H9 (cell line): ENCODE results near the gene ABCC11. TPM values are rescaled to one million over a fixed set of nuclear protein-coding genes. Genes with fewer than 3 reads are reported as not detected.

Source experiments
- DNase-seq: peaks from one replicate; pipeline ENCODE4 v3.0.0-alpha.2; 2017
- H2AFZ ChIP-seq: one replicate; pipeline ENCODE4 v1.6.1; 2013; ENCODE audit warnings: mild to moderate bottlenecking, low read length, control low read depth, moderate library complexity
- H2AK5ac ChIP-seq: 2 replicates; pipeline ENCODE4 v1.6.1; 2013; ENCODE audit warnings: low read length, control low read depth, mixed read lengths; ENCODE audit not compliant: insufficient read length
- H2BK120ac ChIP-seq: one replicate; pipeline ENCODE4 v1.6.1; 2013; ENCODE audit warnings: low read depth, mild to moderate bottlenecking, low read length, control low read depth, inconsistent platforms; ENCODE audit not compliant: poor library complexity, severe bottlenecking
- H2BK12ac ChIP-seq: 2 replicates; pipeline ENCODE4 v1.6.1; 2013; ENCODE audit warnings: low read length, control low read depth, mixed read lengths, low read depth; ENCODE audit not compliant: insufficient read length
- H2BK15ac ChIP-seq: 2 replicates; pipeline ENCODE4 v1.6.1; 2013; ENCODE audit warnings: low read depth, low read length, control low read depth
- H2BK20ac ChIP-seq: one replicate; pipeline ENCODE4 v1.6.1; 2013; ENCODE audit warnings: low read depth, mild to moderate bottlenecking, low read length, control low read depth, inconsistent platforms; ENCODE audit not compliant: poor library complexity, severe bottlenecking
- H2BK5ac ChIP-seq: 2 replicates; pipeline ENCODE4 v1.6.1; 2013; ENCODE audit warnings: low read length, control low read depth, mixed read lengths; ENCODE audit not compliant: insufficient read length
- H3K14ac ChIP-seq: 2 replicates; pipeline ENCODE4 v1.6.1; 2013; ENCODE audit warnings: low read length, control low read depth; ENCODE audit not compliant: insufficient read depth
- H3K18ac ChIP-seq: 2 replicates; pipeline ENCODE4 v1.6.1; 2013; ENCODE audit warnings: low read depth, mild to moderate bottlenecking, mixed read lengths, low read length, control low read depth; ENCODE audit not compliant: insufficient read length
- H3K23ac ChIP-seq: 2 replicates; pipeline ENCODE4 v1.6.1; 2013; ENCODE audit warnings: low read length, control low read depth, mixed read lengths, low read depth; ENCODE audit not compliant: insufficient read length
- H3K23me2 ChIP-seq: 2 replicates; pipeline ENCODE4 v1.6.1; 2013; ENCODE audit warnings: low read depth, mild to moderate bottlenecking, mixed read lengths, low read length, control low read depth; ENCODE audit not compliant: insufficient read length, poor library complexity, severe bottlenecking
- H3K27ac ChIP-seq: 2 replicates; pipeline ENCODE4 v1.5.1; 2013; ENCODE audit warnings: low read length, control low read depth, mixed read lengths, low read depth; ENCODE audit not compliant: insufficient read length
- H3K27me3 ChIP-seq: 2 replicates; pipeline ENCODE4 v1.6.1; 2013; ENCODE audit warnings: low read length, control low read depth, inconsistent platforms; ENCODE audit not compliant: insufficient read depth
- H3K4ac ChIP-seq: 2 replicates; pipeline ENCODE4 v1.6.1; 2013; ENCODE audit warnings: low read depth, mild to moderate bottlenecking, control low read depth, inconsistent platforms, low read length, moderate library complexity
- H3K4me1 ChIP-seq: 2 replicates; pipeline ENCODE4 v1.6.1; 2013; ENCODE audit warnings: low read length, control low read depth, inconsistent platforms; ENCODE audit not compliant: insufficient read depth
- H3K4me2 ChIP-seq: 2 replicates; pipeline ENCODE4 v1.6.1; 2013; ENCODE audit warnings: low read length, control low read depth, mixed read lengths; ENCODE audit not compliant: insufficient read length, insufficient read depth
- H3K56ac ChIP-seq: 2 replicates; pipeline ENCODE4 v1.6.1; 2013; ENCODE audit warnings: low read depth, mild to moderate bottlenecking, mixed read lengths, low read length, control low read depth; ENCODE audit not compliant: insufficient read length
- H3K79me1 ChIP-seq: 2 replicates; pipeline ENCODE4 v1.6.1; 2013; ENCODE audit warnings: low read depth, mild to moderate bottlenecking, moderate library complexity, low read length, control low read depth, inconsistent platforms; ENCODE audit not compliant: insufficient read depth, poor library complexity, severe bottlenecking
- H3K79me2 ChIP-seq: 2 replicates; pipeline ENCODE4 v1.6.1; 2013; ENCODE audit warnings: low read length, control low read depth, inconsistent platforms; ENCODE audit not compliant: insufficient read depth
- H3K9ac ChIP-seq: 2 replicates; pipeline ENCODE4 v1.6.1; 2013; ENCODE audit warnings: low read length, control low read depth, mixed read lengths; ENCODE audit not compliant: insufficient read length; ENCODE audit errors: extremely low read depth
- H3K9me3 ChIP-seq: one replicate; pipeline ENCODE4 v1.6.1; 2013; ENCODE audit warnings: low read depth, low read length, inconsistent platforms; ENCODE audit not compliant: control insufficient read depth
- H3T11ph ChIP-seq: one replicate; pipeline ENCODE4 v1.6.1; 2013; ENCODE audit warnings: mild to moderate bottlenecking, low read length, control low read depth, inconsistent platforms
- H4K20me1 ChIP-seq: one replicate; pipeline ENCODE4 v1.6.1; 2013; ENCODE audit not compliant: control insufficient read depth, insufficient read length, insufficient read depth
- H4K5ac ChIP-seq: 2 replicates; pipeline ENCODE4 v1.6.1; 2013; ENCODE audit warnings: low read depth, mild to moderate bottlenecking, mixed read lengths, low read length, control low read depth; ENCODE audit not compliant: insufficient read length
- H4K8ac ChIP-seq: replicated peaks from 2 replicates; pipeline ENCODE4 v1.6.1; 2013; ENCODE audit warnings: low read length, control low read depth, mixed read lengths, low read depth; ENCODE audit not compliant: insufficient read length
- H4K91ac ChIP-seq: 2 replicates; pipeline ENCODE4 v1.6.1; 2013; ENCODE audit warnings: low read depth, mild to moderate bottlenecking, moderate library complexity, mixed read lengths, low read length, control low read depth; ENCODE audit not compliant: insufficient read length
- H3K27ac Mint-ChIP-seq, 3 experiments: 2 replicates in 2 of 3; 3 replicates in 1 of 3; pipeline ENCODE4 v1.8.0; 2020 to 2021; ENCODE audit warnings: mixed read lengths in 3 of 3, mild to moderate bottlenecking in 1 of 3, moderate library complexity in 1 of 3
- H3K27me3 Mint-ChIP-seq: 2 replicates; pipeline ENCODE4 v1.8.0; 2021; ENCODE audit warnings: low read depth, mild to moderate bottlenecking, moderate library complexity, mixed read lengths
- H3K36me3 Mint-ChIP-seq, 3 experiments: 2 replicates in 2 of 3; 3 replicates in 1 of 3; pipeline ENCODE4 v1.8.0; 2020 to 2021; ENCODE audit warnings: low read depth in 3 of 3, mixed read lengths in 3 of 3; ENCODE audit not compliant: insufficient read depth in 1 of 3
- H3K4me1 Mint-ChIP-seq, 2 experiments: 2 replicates each; pipeline ENCODE4 v1.8.0; 2020; ENCODE audit warnings: mixed read lengths in 2 of 2
- H3K4me3 Mint-ChIP-seq, 2 experiments: 2 replicates in 1 of 2; 3 replicates in 1 of 2; pipeline ENCODE4 v1.8.0; 2020 to 2021; ENCODE audit warnings: mild to moderate bottlenecking in 2 of 2, mixed read lengths in 2 of 2, moderate library complexity in 1 of 2
- H3K9me3 Mint-ChIP-seq, 2 experiments: 2 replicates in 1 of 2; 3 replicates in 1 of 2; pipeline ENCODE4 v1.8.0; 2020; ENCODE audit warnings: mild to moderate bottlenecking in 2 of 2, mixed read lengths in 2 of 2, moderate library complexity in 1 of 2
- WGBS: extraction: QIAGEN DNeasy Blood & Tissue Kit; methylation state at CpG from one replicate; pipeline ENCODE4 v1.1.7; 2013; ENCODE audit warnings: missing lambda C conversion rate, low lambda C conversion rate, mixed read lengths; ENCODE audit not compliant: insufficient read length; ENCODE audit errors: extremely low coverage; 5-methylcytosine and 5-hydroxymethylcytosine counted together
- total RNA-seq: library from RNA; stranded (reverse); gene quantifications from 2 replicates; pipeline ENCODE4 v1.2.1, GENCODE V29; 2021
- TF ChIP-seq, protein P1 (sequence below): fragments of 200-600 bp; sonication (generic); conservative IDR thresholded peaks from 3 replicates; pipeline ENCODE4 v1.8.0; 2021; ENCODE audit warnings: antibody characterized with exemption, mild to moderate bottlenecking

ABCC11 gene
- total RNA-seq, 1 experiment from 2014 or later, result 0.33 TPM

- no peak overlapping the region for H2BK20ac ChIP-seq
- H2AFZ ChIP-seq, result no peak overlapping the region
- TF ChIP-seq, protein P1, sequence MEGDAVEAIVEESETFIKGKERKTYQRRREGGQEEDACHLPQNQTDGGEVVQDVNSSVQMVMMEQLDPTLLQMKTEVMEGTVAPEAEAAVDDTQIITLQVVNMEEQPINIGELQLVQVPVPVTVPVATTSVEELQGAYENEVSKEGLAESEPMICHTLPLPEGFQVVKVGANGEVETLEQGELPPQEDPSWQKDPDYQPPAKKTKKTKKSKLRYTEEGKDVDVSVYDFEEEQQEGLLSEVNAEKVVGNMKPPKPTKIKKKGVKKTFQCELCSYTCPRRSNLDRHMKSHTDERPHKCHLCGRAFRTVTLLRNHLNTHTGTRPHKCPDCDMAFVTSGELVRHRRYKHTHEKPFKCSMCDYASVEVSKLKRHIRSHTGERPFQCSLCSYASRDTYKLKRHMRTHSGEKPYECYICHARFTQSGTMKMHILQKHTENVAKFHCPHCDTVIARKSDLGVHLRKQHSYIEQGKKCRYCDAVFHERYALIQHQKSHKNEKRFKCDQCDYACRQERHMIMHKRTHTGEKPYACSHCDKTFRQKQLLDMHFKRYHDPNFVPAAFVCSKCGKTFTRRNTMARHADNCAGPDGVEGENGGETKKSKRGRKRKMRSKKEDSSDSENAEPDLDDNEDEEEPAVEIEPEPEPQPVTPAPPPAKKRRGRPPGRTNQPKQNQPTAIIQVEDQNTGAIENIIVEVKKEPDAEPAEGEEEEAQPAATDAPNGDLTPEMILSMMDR, result no peak
- H2BK15ac ChIP-seq, result no peak overlapping the region
- no peak overlapping the region for H3K9ac ChIP-seq
- no peak overlapping the region for H3K27ac ChIP-seq
- H3K27me3 ChIP-seq, result no peaks in the 10 kb centered on the region
- Mint-ChIP-seq H3K27me3 (no peaks in the 10 kb centered on the region), H3K36me3 (peaks cover 20 to 37% (median 35%) of the 10 kb centered on the region in 3 experiments; a peak in 6 of 7 replicates), H3K4me3 (no peak overlapping the region), H3K9me3 (no peaks in the 10 kb centered on the region), H3K27ac (no peak overlapping the region), H3K4me1 (peaks cover 6 to 7% of the 10 kb centered on the region in 2 experiments)
- no peaks in the 10 kb centered on the region for H3K9me3 ChIP-seq
- no peak overlapping the region for H3K4me2 ChIP-seq
- H4K20me1 ChIP-seq, result no peaks in the 10 kb centered on the region
- H3K23ac ChIP-seq, result no peak overlapping the region
- no peaks in the 10 kb centered on the region for H3K4me1 ChIP-seq
- no peak overlapping the region for H2AK5ac ChIP-seq
- H3K79me2 ChIP-seq, result no peaks in the 10 kb centered on the region
- H4K8ac ChIP-seq, result no peak overlapping the region
- 100% methylated on average over 1 of the region's 1 CpG for WGBS
- no peak overlapping the region for H2BK5ac ChIP-seq
- no peak overlapping the region for H3K4ac ChIP-seq
- H4K5ac ChIP-seq, result no peak overlapping the region
- H3K56ac ChIP-seq, result no peak overlapping the region
- no peak overlapping the region for H3K18ac ChIP-seq
- H3K79me1 ChIP-seq, result no peaks in the 10 kb centered on the region
- no peak overlapping the region for H2BK12ac ChIP-seq
- H3T11ph ChIP-seq, result no peak overlapping the region
- no peak overlapping the region for H3K14ac ChIP-seq
- H2BK120ac ChIP-seq, result no peak overlapping the region
- H3K23me2 ChIP-seq, result no peaks in the 10 kb centered on the region
- H4K91ac ChIP-seq, result no peak overlapping the region
- DNase-seq, result no peak
Measured at GRCh38 chr16:48294724-48295123, 47.4 kb upstream of the ABCC11 start.
